HFF-Myc (cell line): ENCODE results near the gene FTCD.
"Not testable (repeated sequence)": the region's sequence is repeated elsewhere in the genome, so short reads cannot be mapped to it uniquely, and the experiment has no call there.

Experiments used
- DNase-seq: peaks from one replicate; pipeline ENCODE4 v3.0.0-alpha.2; 2011; ENCODE audit warnings: low read depth; ENCODE audit errors: extremely low read depth
- H3K4me3 ChIP-seq: replicated peaks from 2 replicates; pipeline ENCODE4 v1.5.1; 2011; ENCODE audit warnings: low read depth, mild to moderate bottlenecking, control low read depth, low read length
- TF ChIP-seq, protein P1 (sequence below): IDR thresholded peaks from 2 replicates; pipeline ENCODE4 v1.5.1; 2012; ENCODE audit warnings: mild to moderate bottlenecking, low read depth, low read length, control low read depth; ENCODE audit errors: missing control alignments

FTCD gene

DNA sequence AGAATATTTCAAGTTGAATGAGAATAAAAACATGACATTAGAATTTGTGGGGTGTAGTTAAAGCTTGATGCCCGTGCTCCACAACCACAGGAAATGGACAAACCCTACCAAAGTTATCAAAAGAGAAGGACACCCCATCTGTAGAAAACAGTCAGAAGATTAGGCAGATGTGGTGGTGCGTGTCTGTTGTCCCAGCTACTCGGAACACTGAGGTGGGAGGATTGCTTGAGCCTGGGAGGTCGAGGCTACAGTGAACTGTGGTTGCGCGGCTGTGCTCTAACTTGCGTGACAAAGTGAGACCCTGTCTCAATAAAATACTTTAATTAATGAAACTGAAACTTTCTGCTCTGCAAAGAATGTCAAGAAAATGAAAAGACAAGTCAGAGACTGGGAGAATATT, 30.3 kb upstream of the FTCD start:
- DNase-seq, result no peak
- TF ChIP-seq, protein P1, sequence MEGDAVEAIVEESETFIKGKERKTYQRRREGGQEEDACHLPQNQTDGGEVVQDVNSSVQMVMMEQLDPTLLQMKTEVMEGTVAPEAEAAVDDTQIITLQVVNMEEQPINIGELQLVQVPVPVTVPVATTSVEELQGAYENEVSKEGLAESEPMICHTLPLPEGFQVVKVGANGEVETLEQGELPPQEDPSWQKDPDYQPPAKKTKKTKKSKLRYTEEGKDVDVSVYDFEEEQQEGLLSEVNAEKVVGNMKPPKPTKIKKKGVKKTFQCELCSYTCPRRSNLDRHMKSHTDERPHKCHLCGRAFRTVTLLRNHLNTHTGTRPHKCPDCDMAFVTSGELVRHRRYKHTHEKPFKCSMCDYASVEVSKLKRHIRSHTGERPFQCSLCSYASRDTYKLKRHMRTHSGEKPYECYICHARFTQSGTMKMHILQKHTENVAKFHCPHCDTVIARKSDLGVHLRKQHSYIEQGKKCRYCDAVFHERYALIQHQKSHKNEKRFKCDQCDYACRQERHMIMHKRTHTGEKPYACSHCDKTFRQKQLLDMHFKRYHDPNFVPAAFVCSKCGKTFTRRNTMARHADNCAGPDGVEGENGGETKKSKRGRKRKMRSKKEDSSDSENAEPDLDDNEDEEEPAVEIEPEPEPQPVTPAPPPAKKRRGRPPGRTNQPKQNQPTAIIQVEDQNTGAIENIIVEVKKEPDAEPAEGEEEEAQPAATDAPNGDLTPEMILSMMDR, result no peak
- no peak overlapping the region for H3K4me3 ChIP-seq

DNA sequence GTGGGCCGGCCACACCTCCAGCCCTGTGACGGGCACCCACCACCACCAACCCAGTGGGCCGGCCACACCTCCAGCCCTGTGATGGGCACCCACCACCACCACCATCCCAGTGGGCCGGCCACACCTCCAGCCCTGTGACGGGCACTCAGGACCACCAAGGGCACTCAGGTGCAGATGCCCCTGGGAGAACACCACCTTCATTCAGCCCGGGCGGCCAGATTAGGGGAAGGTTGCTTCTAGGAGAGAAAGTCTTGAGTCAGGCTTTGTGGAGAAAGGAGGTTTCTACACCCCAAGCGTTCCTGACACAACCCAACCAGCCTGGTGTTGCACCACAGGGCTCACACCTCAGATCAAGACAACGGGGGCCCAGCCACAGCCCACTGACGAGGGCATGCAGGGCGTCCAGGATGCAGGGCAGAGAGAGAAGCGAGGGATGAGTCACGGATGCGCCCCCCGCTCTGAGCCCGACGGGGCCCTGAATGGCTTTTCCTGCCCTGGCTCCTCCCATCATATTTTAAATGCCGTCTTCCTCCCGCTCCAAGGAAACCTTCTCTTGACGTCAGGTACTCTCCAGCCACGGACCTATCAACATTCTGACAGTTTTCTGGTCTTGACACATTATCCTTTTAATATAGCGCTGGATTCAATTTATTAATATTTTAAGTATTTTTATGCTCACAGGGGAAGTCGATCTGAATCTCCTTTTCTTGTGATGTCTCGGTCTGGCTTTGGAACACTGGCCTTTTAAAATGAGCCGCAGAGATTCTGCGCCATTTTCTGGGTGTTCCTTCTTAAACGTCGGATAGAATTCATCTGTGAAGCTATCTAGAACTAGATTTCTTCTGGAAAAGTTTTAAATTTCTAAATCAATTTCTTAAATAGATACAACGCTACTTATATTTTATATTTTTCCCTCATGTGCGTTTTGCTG, 29.5 kb upstream of the FTCD start:
- no peak for DNase-seq

DNA sequence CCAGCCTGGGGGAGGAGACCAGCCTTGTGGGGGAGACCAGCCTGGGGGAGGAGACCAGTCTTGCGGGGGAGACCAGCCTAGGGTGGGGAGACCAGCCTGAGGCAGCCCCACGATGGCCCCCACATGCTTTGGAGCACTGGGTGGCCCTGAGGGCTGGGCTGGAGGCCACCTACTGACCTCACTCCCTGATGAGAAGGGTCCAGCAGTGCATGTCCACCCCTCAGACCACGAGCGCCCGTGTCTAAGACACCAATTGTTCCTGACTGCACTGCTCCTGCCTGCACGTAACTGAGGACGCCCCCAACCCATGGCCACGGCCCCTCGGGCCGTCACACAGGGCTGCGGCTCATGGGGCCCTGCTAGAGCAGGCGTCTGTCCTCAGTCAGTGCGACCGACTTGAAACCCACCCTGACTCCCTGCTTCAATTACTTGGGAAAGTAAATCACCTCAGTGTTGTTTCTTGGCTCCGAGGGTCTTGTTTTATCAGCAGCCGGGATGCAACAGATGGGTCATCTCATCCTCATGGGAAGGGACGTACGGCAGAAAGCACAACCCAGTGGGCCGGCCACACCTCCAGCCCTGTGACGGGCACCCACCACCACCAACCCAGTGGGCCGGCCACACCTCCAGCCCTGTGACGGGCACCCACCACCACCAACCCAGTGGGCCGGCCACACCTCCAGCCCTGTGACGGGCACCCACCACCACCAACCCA, 28.7 kb upstream of the FTCD start, which contains the start of gene SPATC1L:
TSS of gene SPATC1L (minus strand) at position 550 of the 715 bp plus-strand sequence. CDS start 1,643 bp downstream, outside the sequence.
- TF ChIP-seq, protein P1, result no peak
- no peak for DNase-seq
- H3K4me3 ChIP-seq, result peak within 1 kb of the TSS; percentile 95

More for the DNA sequence above, 29.5 kb upstream of the FTCD start:
- TF ChIP-seq, protein P1, result no peak
- H3K4me3 ChIP-seq, result peak overlapping the region; percentile 95

DNA sequence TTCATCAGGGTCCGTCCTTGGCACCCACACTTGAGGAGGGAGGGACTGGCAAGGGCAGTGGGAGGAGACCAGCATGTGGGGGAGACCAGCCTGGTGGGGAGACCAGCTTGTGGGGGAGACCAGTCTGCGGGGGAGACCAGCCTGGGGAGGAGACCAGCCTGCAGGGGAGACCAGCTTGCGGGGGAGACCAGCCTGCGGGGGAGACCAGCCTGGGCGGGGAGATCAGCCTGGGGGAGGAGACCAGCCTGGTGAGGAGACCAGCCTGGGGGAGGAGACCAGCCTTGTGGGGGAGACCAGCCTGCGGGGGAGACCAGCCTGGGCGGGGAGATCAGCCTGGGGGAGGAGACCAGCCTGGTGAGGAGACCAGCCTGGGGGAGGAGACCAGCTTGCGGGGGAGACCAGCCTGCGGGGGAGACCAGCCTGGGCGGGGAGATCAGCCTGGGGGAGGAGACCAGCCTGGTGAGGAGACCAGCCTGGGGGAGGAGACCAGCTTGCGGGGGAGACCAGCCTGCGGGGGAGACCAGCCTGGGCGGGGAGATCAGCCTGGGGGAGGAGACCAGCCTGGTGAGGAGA, 28.0 kb upstream of the FTCD start:
- not testable (repeated sequence) for DNase-seq
- H3K4me3 ChIP-seq, result peak overlapping the region; percentile 95

DNA sequence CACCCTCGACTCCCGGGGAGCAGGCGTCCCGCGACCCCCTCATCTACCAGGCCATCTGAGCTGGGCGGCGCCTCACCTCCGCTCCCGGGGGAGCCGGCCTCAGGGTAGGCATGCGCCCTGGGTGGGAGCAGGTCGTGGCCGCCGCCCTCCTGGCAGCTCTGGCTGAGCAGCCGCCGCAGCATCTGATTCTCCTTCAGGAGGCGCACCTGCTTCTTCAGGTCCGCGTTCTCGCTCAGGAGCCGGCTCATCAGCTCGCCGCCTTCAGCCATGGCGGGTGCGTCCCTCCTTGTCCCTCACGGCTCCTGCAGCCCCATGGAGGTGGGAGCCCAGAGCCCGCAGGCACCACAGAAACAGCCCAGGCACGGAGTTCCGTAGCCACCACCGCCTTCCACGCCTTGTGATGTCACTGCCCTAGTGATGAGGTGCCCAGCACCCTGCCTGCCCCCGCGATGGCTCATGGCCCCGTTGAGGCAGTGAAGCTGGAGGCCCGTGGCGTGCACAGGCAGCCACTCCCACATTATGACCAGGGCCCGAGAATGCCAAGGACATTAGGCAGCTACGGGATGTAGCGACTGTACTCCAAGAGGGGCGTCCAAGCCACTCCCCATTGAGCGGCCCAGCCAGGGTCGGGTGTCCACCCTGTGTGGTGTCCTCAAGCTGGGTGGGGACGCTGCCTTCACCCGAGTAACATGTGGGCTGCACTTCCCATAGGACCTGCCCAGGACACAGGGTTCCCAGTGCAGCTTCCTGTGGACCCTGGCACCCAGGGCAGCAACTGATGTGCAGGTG, 27.4 kb upstream of the FTCD start:
- no peak for DNase-seq
- TF ChIP-seq, protein P1, result no peak
- H3K4me3 ChIP-seq, result 0 out of 2 replicates have a peak overlapping the region, but pooled peaks have one; percentile 7

DNA sequence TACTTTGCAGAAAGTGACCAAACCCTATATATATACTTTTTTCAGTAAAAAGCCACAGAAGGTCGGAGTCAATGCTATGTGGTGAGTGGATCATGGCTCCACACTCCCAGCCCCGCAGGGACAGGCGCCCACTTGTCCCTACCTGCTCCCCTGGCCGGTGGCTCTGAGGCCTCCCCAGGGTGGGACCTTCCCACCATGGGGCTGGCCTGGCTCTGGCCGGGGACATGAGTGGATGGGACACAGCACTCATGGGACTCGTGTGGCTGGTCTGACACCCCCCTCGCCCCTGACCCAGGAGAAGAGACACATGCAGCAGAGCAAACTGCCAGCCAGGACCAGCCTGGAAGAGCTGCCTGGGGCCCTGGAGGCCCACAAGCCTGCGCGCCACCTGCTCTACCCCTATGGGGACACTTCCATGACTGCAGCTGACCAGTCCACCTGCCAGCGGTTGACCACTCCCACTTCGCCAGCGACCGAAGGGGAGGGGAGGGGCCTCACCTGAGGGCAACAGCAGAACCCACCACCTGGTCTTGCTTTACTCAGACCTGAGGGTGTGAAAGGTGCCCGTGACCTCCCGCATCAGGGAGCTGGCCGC, 26.7 kb upstream of the FTCD start:
- no peak for DNase-seq
- TF ChIP-seq, protein P1, result no peak
- no peak overlapping the region for H3K4me3 ChIP-seq
